HepG2 (cell line): ENCODE results near the gene ATP5PB. TPM values are rescaled to one million over a fixed set of nuclear protein-coding genes. Genes with fewer than 3 reads are reported as not detected.
A peak's percentile ranks its signal among the peaks of the same experiment; 100 is the strongest.

Experiments used
- CHD4 ChIP-seq: fragments of 200-600 bp; sonication (generic); IDR thresholded peaks from 2 replicates; pipeline ENCODE4 v1.7.0; 2017; ENCODE audit warnings: mild to moderate bottlenecking, low read length, borderline replicate concordance
- ETS1 ChIP-seq: sonication (generic); formaldehyde crosslinking; IDR thresholded peaks from 2 replicates; pipeline ENCODE4 v1.4.0; 2020; ENCODE audit warnings: missing genetic modification reagents
- NFE2 ChIP-seq: sonication (generic); formaldehyde crosslinking; IDR thresholded peaks from 2 replicates; pipeline ENCODE4 v1.4.0; 2020; ENCODE audit warnings: missing genetic modification reagents
- NFKBIZ ChIP-seq: IDR thresholded peaks from 2 replicates; pipeline ENCODE4 v1.6.1; 2018; ENCODE audit warnings: missing genetic modification reagents, missing compliant biosample characterization
- NR1H2 ChIP-seq: sonication (generic); formaldehyde crosslinking; IDR thresholded peaks from 2 replicates; pipeline ENCODE4 v1.8.1; 2022; ENCODE audit warnings: low read depth, missing genetic modification reagents, borderline replicate concordance
- NR2F6 ChIP-seq, 2 experiments: IDR thresholded peaks; 2 replicates each; pipeline ENCODE4 v1.6.1; 2016; ENCODE audit warnings: antibody characterized with exemption in 1 of 2, mild to moderate bottlenecking in 1 of 2
- PHF21A ChIP-seq: sonication (generic); formaldehyde crosslinking; IDR thresholded peaks from 2 replicates; pipeline ENCODE4 v1.5.0; 2020; ENCODE audit warnings: mild to moderate bottlenecking, missing genetic modification reagents
- RARA ChIP-seq: IDR thresholded peaks from 2 replicates; pipeline ENCODE4 v1.6.1; 2016; ENCODE audit warnings: missing genetic modification reagents, missing compliant biosample characterization
- RXRB ChIP-seq: IDR thresholded peaks from 2 replicates; pipeline ENCODE4 v1.6.1; 2016; ENCODE audit warnings: borderline replicate concordance, missing genetic modification reagents, missing compliant biosample characterization
- SNAI1 ChIP-seq: sonication (generic); formaldehyde crosslinking; IDR thresholded peaks from 2 replicates; pipeline ENCODE4 v1.5.0; 2020; ENCODE audit warnings: mild to moderate bottlenecking, missing genetic modification reagents, borderline replicate concordance
- SPEN ChIP-seq: sonication (generic); formaldehyde crosslinking; IDR thresholded peaks from 2 replicates; pipeline ENCODE4 v1.5.1; 2020; ENCODE audit warnings: low read depth, mild to moderate bottlenecking, missing genetic modification reagents
- THAP9 ChIP-seq: sonication (generic); formaldehyde crosslinking; IDR thresholded peaks from 2 replicates; pipeline ENCODE4; 2020; ENCODE audit warnings: missing genetic modification reagents, mild to moderate bottlenecking, borderline replicate concordance
- ZHX1 ChIP-seq: sonication (generic); formaldehyde crosslinking; IDR thresholded peaks from 2 replicates; pipeline ENCODE4 v1.8.1; 2022; ENCODE audit warnings: low read depth, mild to moderate bottlenecking, missing genetic modification reagents
- ZHX2 ChIP-seq, 2 experiments: sonication (generic) in 1 of 2; formaldehyde crosslinking in 1 of 2; IDR thresholded peaks; 2 replicates each; pipeline versions ENCODE4 v1.6.1 to v1.9.0; 2014 to 2022; ENCODE audit warnings: antibody characterized with exemption in 1 of 2, borderline replicate concordance in 1 of 2, inconsistent platforms in 1 of 2, low read depth in 1 of 2, missing genetic modification reagents in 1 of 2
- ZNF260 ChIP-seq: sonication (generic); formaldehyde crosslinking; IDR thresholded peaks from 2 replicates; pipeline ENCODE4 v1.4.0; 2020; ENCODE audit warnings: missing genetic modification reagents, low read depth, mild to moderate bottlenecking, borderline replicate concordance
- ZNF598 ChIP-seq: sonication (generic); formaldehyde crosslinking; IDR thresholded peaks from 2 replicates; pipeline ENCODE4 v1.5.1; 2020; ENCODE audit warnings: mild to moderate bottlenecking, missing genetic modification reagents, borderline replicate concordance
- ZNF660 ChIP-seq: sonication (generic); formaldehyde crosslinking; IDR thresholded peaks from 2 replicates; pipeline ENCODE4 v1.5.1; 2020; ENCODE audit warnings: mild to moderate bottlenecking, low read depth, missing genetic modification reagents, borderline replicate concordance
- polyA plus RNA-seq, 8 experiments: library from polyadenylated mRNA; depleted of rRNA in 3 of 8; stranded (reverse) in 7 of 8; unstranded in 1 of 8; fragments of >200 nt; fragmentation: Illumina TruSeq in 4 of 8; extraction: Trizol in 4 of 8; gene quantifications; 2 replicates each; pipeline versions ENCODE4 v1.2.1 to v1.2.3, GENCODE V29; 2011 to 2016; ENCODE audit warnings: low read depth in 4 of 8, missing spikeins in 1 of 8, mixed read lengths in 1 of 8; ENCODE audit not compliant: insufficient read depth in 1 of 8
- total RNA-seq, 5 experiments: library from RNA; depleted of rRNA; stranded (reverse); fragments of >200 nt; fragmentation: Illumina TruSeq; extraction: Trizol; gene quantifications; 2 replicates each; pipeline ENCODE4 v1.2.3, GENCODE V29; 2016; ENCODE audit warnings: low read depth in 1 of 5

Gene ATP5PB
- total and polyA plus RNA-seq, 2 of the 13 experiments (the other 11 are each of a cell fraction or from before 2014, with no cell fraction given), result 297 to 541 TPM

- TF ChIP-seq PHF21A (CRISPR knock-in tag), result no peak
- TF ChIP-seq ZNF260 (CRISPR knock-in tag), result no peak
- no peak for TF ChIP-seq NFE2 (CRISPR knock-in tag)
- TF ChIP-seq NR1H2, result no peak
- no peak for TF ChIP-seq ZNF660
- no peak for TF ChIP-seq CHD4
- no peak for TF ChIP-seq SPEN (CRISPR knock-in tag)
- no peak for TF ChIP-seq NFKBIZ (CRISPR knock-in tag)
- no peak for TF ChIP-seq SNAI1
- peak; percentile 86 for TF ChIP-seq NR2F6 (IDR thresholded peaks at IDR 0.05)
- peak; percentile 39; the same call in 1 of the 2 replicates for TF ChIP-seq NR2F6 (CRISPR knock-in tag; IDR thresholded peaks at IDR 0.05)
- TF ChIP-seq THAP9, result no peak
- no peak for TF ChIP-seq ZNF598
- TF ChIP-seq RARA (CRISPR knock-in tag), result peak; percentile 86
- no peak for TF ChIP-seq ZHX2 (IDR thresholded peaks at IDR 0.05; ENCODE audit: low read depth)
- TF ChIP-seq ZHX2 (CRISPR knock-in tag; IDR thresholded peaks at IDR 0.05; ENCODE audit: borderline replicate concordance), result no peak
- TF ChIP-seq ETS1 (CRISPR knock-in tag), result no peak
- TF ChIP-seq RXRB, result 0 out of 2 replicates have a peak, but pooled peaks have one; percentile 22
- TF ChIP-seq ZHX1 (CRISPR knock-in tag), result no peak
These were observed 34.5 kb upstream of the ATP5PB start (continued) for GRCh38 chr1:111414756-111415155.
